SU-DHL-6 (cell line): Measurements from ENCODE around the gene SNAP29.

Source experiments
- CTCF ChIP-seq: fragments of 200-600 bp; sonication (generic); IDR thresholded peaks from one replicate; pipeline ENCODE4 v1.5.1; 2017; ENCODE audit warnings: antibody characterized with exemption, mild to moderate bottlenecking, low read length, moderate library complexity; ENCODE audit not compliant: insufficient read depth, poor library complexity, severe bottlenecking
- EZH2phosphoT487 ChIP-seq: fragments of 200-600 bp; sonication (generic), shearing (Covaris generic); conservative IDR thresholded peaks from 2 replicates; pipeline ENCODE4 v1.6.1; 2018; ENCODE audit warnings: mild to moderate bottlenecking, antibody characterized with exemption, low read length, moderate library complexity, mixed read lengths

GRCh38 chr22:20882855-20883254 lies 24.0 kb downstream of the SNAP29 start:
- no peak for TF ChIP-seq CTCF
- TF ChIP-seq EZH2phosphoT487 = no peak
